ENCODE results near the gene MMP7. TPM values are rescaled to one million over a fixed set of nuclear protein-coding genes. Genes with fewer than 3 reads are reported as not detected.

MMP7 gene
- total RNA-seq, 1 donor from 2014 or later: not detected

- DNase-seq: no peak
- Mint-ChIP-seq H3K36me3 (ENCODE audit: low read depth) (no peaks in the 10 kb centered on the region), H3K27ac (no peak overlapping the region), H3K4me3 (no peak overlapping the region), H3K27me3 (peaks cover 2% of the 10 kb centered on the region), H3K9me3 (no peaks in the 10 kb centered on the region), H3K4me1 (peaks cover 18% of the 10 kb centered on the region)
- ChIA-PET CTCF (interaction anchor here (1.4 to 1.6 kb wide), 2 partner anchors 90 to 133 kb away, joined by 3 to 5 read pairs; no protein-coding TSS in a partner anchor), POLR2A (no interaction called here)
- no peak for ATAC-seq (ENCODE audit: low read depth)
- TF ChIP-seq, protein P1, sequence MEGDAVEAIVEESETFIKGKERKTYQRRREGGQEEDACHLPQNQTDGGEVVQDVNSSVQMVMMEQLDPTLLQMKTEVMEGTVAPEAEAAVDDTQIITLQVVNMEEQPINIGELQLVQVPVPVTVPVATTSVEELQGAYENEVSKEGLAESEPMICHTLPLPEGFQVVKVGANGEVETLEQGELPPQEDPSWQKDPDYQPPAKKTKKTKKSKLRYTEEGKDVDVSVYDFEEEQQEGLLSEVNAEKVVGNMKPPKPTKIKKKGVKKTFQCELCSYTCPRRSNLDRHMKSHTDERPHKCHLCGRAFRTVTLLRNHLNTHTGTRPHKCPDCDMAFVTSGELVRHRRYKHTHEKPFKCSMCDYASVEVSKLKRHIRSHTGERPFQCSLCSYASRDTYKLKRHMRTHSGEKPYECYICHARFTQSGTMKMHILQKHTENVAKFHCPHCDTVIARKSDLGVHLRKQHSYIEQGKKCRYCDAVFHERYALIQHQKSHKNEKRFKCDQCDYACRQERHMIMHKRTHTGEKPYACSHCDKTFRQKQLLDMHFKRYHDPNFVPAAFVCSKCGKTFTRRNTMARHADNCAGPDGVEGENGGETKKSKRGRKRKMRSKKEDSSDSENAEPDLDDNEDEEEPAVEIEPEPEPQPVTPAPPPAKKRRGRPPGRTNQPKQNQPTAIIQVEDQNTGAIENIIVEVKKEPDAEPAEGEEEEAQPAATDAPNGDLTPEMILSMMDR (IDR thresholded peaks at IDR 0.05): no peak
- intact Hi-C loops (cut with micrococcal nuclease): loop anchor here (2.0 kb wide), 1 partner anchor 21 kb away; no protein-coding TSS in a partner anchor
Observed at GRCh38 chr11:102523887-102524286, 6.7 kb downstream of the MMP7 start.

DNA sequence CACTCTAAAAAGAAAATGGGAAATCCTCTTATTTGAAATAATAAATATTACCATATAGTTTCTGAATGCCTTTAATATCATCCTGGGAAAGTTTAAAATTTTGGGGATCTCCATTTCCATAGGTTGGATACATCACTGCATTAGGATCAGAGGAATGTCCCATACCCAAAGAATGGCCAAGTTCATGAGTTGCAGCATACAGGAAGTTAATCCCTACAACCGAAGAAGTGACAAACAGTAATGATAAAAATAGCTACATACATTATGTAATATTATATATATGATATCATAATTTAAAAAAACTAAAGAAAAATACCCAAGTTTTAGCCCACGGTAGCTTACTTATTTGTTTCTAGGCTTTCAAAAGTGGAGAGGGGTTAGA lies 7.4 kb downstream of the MMP7 start:
- ChIA-PET POLR2A (no interaction called here), CTCF (interaction anchor here (1.3 to 1.6 kb wide), 4 partner anchors 27 to 133 kb away, joined by 3 to 5 read pairs (median 4); no protein-coding TSS in a partner anchor)
- Mint-ChIP-seq H3K4me1 (peaks cover 18% of the 10 kb centered on the region), H3K4me3 (no peak overlapping the region), H3K27ac (no peak overlapping the region), H3K9me3 (no peaks in the 10 kb centered on the region), H3K27me3 (peaks cover 2% of the 10 kb centered on the region), H3K36me3 (ENCODE audit: low read depth) (no peaks in the 10 kb centered on the region)
- ATAC-seq (ENCODE audit: low read depth) (no peak), DNase-seq (no peak)
- intact Hi-C loops (cut with micrococcal nuclease): no loop called here
- TF ChIP-seq, protein P1 (IDR thresholded peaks at IDR 0.05): no peak

- H3K4me1 Mint-ChIP-seq: peaks cover 19% of the 10 kb centered on the region
- intact Hi-C loops (cut with micrococcal nuclease): no loop called here
- DNase-seq: no peak
- peak overlapping the region; percentile 17 for H3K4me3 Mint-ChIP-seq
- no peak for ATAC-seq (ENCODE audit: low read depth)
- peaks cover 2% of the 10 kb centered on the region for H3K27me3 Mint-ChIP-seq
- peak overlapping the region; percentile 26 for H3K27ac Mint-ChIP-seq
- ChIA-PET CTCF (interaction anchor here (1.3 to 1.6 kb wide), 3 partner anchors 27 to 132 kb away, joined by 3 to 5 read pairs (median 5); no protein-coding TSS in a partner anchor), POLR2A (no interaction called here)
- no peaks in the 10 kb centered on the region for H3K9me3 Mint-ChIP-seq
- TF ChIP-seq, protein P1 (IDR thresholded peaks at IDR 0.05): no peak
- no peaks in the 10 kb centered on the region for H3K36me3 Mint-ChIP-seq (ENCODE audit: low read depth)
Observed at GRCh38 chr11:102522312-102523188, 8.0 kb downstream of the MMP7 start.

- intact Hi-C loops (cut with micrococcal nuclease): no loop called here
- DNase-seq (no peak), ATAC-seq (ENCODE audit: low read depth) (no peak)
- Mint-ChIP-seq H3K27me3 (peaks cover 2% of the 10 kb centered on the region), H3K27ac (no peak overlapping the region), H3K4me1 (peaks cover 22% of the 10 kb centered on the region), H3K36me3 (ENCODE audit: low read depth) (no peaks in the 10 kb centered on the region), H3K9me3 (no peaks in the 10 kb centered on the region), H3K4me3 (no peak overlapping the region)
- ChIA-PET POLR2A (no interaction called here), CTCF (no interaction called here)
- TF ChIP-seq, protein P1 (IDR thresholded peaks at IDR 0.05): no peak
Observed at GRCh38 chr11:102521121-102521520, 9.4 kb downstream of the MMP7 start.

DNA sequence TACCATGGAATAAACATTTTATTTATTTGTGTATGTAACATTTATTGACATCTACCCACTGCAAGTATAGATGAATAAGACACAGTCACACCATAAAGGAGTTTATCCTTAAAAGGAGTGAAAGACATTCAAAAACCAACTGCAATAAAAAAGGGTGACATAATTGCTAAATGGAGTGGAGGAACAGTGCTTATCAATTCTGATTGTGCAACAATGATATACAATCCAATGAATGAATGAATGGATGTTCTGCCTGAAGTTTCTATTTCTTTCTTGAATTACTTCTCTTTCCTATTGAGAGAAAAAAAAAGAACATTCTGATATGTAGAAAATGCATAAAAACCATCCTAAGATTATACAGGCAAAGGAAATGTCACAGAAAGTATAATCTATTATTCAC lies 10.0 kb downstream of the MMP7 start:
- H3K36me3 Mint-ChIP-seq (ENCODE audit: low read depth): no peaks in the 10 kb centered on the region
- ATAC-seq (ENCODE audit: low read depth) (no peak), DNase-seq (no peak)
- intact Hi-C loops (cut with micrococcal nuclease): no loop called here
- H3K4me1 Mint-ChIP-seq: peaks cover 22% of the 10 kb centered on the region
- no peak overlapping the region for H3K4me3 Mint-ChIP-seq
- peaks cover 2% of the 10 kb centered on the region for H3K27me3 Mint-ChIP-seq
- TF ChIP-seq, protein P1 (IDR thresholded peaks at IDR 0.05): no peak
- ChIA-PET CTCF (no interaction called here), POLR2A (no interaction called here)
- no peak overlapping the region for H3K27ac Mint-ChIP-seq
- no peaks in the 10 kb centered on the region for H3K9me3 Mint-ChIP-seq

Measured in activated B cell treated with CpG ODN at 0.5 μM for 24 hours (primary cell).